HG03575 (cell line): ENCODE measurements around the gene ATP6V0B.

ENCODE experiments used
- ATAC-seq: cut with Tn5 transposase; IDR thresholded peaks from one replicate; pipeline ENCODE4 v1.9.1; 2021; ENCODE audit not compliant: unreplicated experiment, insufficient number of reproducible peaks, low FRiP score; ENCODE audit errors: extremely low read depth

The ATP6V0B gene

DNA sequence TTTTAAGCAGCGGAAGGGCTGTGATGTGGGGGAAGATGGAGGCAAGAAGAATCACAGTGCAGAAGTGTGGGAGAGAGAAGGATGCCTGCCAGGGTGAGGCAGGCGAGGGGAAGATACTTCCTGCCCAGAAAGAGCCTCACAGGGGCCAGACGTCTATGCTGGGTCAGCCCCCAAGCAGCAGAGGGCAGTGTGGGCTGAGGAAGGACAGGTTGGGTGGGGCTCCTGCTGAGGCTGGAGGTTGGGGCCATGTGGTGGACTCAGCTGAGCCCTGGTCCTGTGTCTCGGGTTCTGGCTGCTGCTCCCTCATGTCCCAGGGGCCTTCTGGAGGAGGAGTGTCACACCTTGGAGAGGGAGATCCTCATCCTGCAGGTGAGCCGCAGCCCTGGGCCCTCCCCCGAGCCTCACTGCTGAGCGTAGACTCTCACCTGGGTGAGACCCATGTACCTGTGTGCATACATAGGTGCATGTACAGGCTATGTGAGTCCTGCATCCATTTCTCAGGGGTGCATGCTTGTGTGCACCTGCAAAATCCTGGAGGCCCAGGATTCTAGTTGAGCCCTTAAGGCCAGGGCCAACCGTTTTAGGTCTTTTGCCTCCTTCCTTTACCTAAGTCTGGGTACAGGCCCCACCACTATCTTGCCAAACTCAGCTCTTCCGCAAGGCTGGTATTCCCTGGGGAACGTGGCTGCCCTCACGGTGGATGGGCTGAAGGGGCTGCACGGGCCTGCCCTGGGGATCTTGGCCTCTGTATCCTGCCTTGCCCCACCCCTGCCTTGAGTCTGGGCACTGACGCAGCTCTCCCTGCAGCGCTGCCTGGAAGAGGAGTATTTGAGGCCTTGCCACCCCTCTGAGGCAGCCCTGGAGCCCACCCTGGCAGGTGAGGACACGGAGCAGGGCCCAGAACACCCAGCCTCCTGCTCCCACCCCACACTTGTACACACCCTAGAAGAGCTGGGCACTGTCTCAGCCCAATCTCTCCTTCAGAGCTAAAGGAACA is 20.3 kb downstream of the ATP6V0B start:
- ATAC-seq = no peak

GRCh38 chr1:43995984-43996732 is 21.4 kb downstream of the ATP6V0B start:
- ATAC-seq = no peak

DNA sequence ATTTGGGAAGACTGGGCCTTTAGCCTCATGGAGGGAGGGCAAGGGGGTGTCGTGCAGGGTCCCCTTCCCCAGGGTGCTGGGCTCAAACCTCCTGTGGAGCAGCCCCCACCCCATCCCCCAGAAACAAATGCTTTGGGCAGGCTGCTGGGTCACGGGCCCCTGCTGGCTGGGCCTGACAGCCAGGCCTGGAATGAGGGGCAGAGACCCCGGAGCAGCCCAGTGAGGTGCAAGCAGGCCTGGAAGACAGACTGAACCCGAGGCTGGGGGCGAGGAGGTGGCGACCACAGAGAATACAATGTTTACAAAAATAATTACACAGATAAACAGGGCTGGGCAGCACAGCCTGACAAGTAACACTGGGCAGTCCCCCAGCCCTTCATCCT is 22.0 kb downstream of the ATP6V0B start:
- no peak for ATAC-seq

DNA sequence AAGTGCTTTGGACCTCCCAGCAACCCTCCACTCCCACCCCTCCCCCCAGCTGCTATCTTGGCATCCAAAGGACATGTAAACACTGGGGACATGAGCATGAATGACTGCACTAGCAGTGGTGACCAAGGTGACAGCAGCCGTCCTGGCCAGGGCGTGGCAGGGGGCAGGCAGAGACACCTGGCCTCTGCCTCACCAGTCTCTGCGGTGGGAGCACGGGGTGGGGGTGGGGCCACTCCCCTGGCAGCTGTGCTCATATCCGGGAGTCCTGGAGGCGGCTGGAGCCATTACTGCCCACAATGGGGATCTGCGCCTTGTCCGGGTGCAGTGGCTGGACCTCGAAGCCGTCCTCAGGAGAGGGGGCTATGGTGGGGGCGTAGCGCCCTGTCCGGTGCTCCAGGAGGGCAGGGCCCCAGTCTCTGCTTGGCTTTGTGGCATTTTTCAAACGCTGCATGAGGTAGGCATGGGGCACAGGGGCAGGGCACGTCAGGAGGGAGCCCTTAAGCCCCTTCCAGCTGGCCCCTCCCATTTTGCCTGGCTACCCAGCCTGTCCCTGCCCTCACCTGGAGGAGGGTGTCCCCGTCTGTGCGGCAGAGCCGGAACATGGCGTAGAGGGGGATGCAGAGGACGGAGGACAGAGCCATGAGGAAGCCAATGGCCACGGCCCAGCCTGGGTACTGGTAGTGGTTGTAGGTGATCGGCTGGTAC is 22.7 kb downstream of the ATP6V0B start:
- ATAC-seq = no peak

- no peak for ATAC-seq
These were observed 23.2 kb downstream of the ATP6V0B start for GRCh38 chr1:43998000-43998378.

DNA sequence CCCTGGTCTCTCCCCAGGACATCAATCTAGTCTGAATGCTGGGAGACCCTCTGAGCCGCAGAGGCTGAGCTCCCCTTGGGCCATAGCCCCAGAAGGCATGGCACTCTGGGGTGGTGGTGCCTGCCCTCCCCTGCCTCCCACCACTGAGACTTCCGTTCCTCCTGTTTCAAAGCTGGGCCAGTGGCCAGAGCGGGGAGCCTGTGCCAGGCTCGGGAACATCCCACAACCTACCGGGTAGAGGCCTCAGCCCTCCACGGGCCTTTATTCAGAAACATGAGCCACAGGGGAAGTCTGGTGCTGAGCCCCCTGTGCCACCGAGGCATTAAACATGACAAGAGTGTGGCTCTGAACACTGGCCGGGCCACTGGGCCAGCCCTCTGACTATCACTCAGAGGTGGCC is 24.7 kb downstream of the ATP6V0B start:
- ATAC-seq = no peak

DNA sequence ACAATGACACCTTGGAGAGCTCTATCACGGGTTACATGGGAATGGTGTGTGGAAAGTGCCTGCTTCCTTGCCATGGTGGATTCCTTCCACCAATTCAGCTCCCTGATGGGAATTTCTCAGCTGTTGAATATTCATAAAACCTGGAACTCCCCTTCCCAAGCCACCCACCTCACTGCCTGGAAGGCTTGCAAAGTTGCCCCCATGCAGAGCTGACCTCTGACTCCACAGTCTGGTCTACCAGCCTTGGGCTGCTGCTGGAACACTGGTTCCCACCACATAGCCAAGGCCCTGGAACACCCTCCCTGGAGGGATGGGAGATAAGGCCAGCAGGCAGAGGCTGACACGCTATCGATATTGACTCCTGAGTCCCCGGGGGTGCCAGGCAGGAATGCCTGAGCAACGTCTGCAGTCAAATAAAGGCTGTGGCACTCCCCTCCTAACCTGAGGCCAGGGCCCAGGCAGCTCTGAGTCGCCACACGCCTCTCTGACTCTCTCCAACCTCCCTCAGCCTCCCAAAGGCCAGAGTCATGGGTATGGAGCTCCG is 25.4 kb downstream of the ATP6V0B start:
- ATAC-seq = no peak

DNA sequence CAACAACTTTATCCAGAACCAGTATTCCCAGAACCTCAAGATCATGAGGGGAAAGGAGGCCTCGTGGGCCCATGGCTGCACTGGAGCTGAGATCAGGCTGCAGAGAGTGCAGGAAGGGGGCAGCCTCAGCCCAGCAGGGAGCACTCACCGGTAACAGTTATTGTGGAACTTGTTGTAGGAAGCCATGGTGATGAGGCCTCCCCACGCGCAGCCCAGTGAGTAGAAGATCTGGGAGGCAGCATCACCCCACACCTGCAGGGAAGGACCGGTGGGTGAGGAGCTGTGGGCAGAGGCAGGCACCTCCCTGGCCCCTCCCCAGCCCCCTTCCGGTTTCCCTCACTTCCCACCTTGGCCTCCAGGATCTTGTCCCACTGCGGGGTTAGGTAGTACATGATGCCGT is 27.4 kb downstream of the ATP6V0B start:
- ATAC-seq = no peak

DNA sequence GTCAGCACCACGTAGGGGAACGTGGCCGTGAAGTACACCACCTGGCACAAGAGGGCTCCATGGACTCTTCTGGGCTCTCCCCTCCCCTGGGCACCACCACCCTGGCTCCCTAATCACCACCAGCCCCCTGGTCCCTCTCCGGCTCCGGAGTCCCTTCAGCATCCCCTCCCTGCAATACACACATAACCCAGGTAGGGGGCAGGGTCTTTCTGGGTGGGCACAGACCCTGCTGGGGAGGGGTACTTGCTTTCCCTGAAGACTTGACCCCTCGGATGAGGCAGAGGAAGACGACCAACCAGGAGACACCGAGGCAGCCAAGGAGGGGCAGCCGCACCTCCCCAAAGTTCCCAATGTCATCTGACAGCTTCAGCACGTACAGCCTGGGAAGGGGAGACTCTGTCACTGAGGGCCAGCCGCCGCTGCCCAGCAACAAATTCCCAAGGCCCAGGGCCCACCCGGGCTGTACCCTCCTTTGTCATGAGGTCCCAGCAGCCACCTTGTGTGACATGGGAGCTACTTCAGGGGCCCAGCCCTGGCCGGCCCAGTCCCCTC is 27.9 kb downstream of the ATP6V0B start:
- ATAC-seq = no peak

- no peak for ATAC-seq
These were observed 33.5 kb downstream of the ATP6V0B start for GRCh38 chr1:44008259-44008658.

- no peak for ATAC-seq
These were observed 36.2 kb downstream of the ATP6V0B start for GRCh38 chr1:44010935-44011471.

DNA sequence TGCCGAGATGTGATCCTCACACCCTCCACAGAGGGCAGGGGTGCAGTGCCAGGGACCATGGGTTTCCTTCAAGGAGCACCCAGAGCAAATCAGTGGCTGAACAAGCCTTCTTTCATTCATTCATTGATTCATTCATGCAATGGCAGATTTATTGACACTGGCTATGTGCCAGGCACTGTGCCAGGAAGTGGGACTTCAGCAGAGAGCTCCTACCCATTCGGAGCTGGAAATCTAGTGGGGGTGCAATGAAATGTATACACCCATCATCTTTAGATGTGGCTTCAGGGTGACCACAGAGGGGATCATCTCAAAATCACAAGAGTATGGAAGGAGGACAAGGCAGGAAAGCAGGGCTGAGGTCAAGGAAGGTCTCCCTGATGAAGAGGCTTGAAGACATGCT is 37.6 kb downstream of the ATP6V0B start:
- no peak for ATAC-seq

GRCh38 chr1:44012941-44013609 is 38.3 kb downstream of the ATP6V0B start:
- no peak for ATAC-seq

DNA sequence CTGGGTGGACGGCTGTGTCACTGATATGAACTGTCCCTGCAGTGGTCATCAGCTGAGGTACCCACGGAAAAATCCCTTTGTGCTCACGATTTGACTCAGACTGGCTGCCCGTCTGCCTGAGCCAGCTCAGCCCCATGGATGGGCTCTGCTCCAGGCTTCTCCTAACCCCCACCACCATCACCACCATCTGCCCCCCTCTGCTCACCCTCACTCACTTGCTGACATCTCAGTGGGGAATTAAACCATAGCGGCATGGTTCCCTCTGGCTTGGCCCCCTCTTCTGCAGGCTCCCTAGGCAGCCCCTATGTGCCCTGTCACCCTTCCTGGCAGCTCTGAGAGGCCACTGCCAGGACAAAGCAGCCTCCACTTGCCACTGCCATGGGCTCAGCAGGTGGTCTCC is 39.2 kb downstream of the ATP6V0B start:
- no peak for ATAC-seq

- ATAC-seq = no peak
These were observed 39.8 kb downstream of the ATP6V0B start for GRCh38 chr1:44014365-44015104.

- no peak for ATAC-seq
These were observed 40.4 kb downstream of the ATP6V0B start for GRCh38 chr1:44015206-44015605.

DNA sequence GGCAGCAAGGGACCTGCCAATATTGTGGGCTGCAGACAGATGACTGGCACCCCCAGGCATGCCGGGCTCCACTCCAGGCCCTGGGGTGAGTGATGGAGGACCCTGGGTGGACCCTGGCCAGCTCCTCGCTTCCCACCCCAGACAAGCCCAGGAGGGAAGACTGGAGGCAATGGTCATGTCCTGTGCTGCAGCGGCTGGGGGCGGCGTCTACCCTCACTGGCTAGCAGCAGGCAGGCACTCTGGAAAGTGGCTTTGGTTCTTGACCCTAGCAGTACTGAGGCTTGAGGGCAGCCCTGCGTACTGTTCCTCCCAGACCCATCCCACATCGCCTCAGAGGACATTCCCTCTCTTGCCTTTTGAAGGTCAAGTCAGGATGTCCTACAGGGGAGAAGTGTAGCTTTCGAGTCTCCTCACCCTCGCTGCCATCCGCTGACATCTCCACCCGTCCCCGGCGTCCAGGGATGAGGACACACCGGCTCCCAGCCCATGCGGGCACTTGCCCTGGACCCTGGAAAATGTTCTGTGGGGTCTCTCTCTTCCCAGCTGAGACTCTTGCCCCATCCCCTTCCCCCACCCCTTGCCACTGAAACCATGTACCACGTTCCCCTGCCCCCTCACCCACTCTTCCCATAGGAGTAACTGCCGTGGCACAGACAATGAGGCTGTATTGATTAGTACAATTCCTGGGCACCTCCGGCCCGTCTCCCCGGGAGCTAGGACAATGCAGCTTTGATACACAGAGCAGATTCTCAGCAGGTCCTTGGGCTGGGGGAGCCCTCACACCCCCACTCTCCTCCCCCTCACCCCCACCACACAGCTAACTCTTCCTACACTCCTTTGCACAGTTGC is 41.5 kb downstream of the ATP6V0B start:
- ATAC-seq = no peak
